ENCODE results near the gene FBXW4. TPM values are rescaled to one million over a fixed set of nuclear protein-coding genes. Genes with fewer than 3 reads are reported as not detected.
A peak's percentile ranks its signal among the peaks of the same experiment; 100 is the strongest.

Gene FBXW4
- polyA plus RNA-seq, 2 of the 4 experiments (the other 2 are of a cell fraction): 24.0 to 41.1 TPM

- FAIRE-seq: no peak
- Histone ChIP-seq H3K4me3 (no peak overlapping the region), H3K4me1 (peaks cover 10% of the 10 kb centered on the region; the same call in 2 of the 3 replicates), H3K9me3 (peaks cover 9% of the 10 kb centered on the region; the same call in 2 of the 3 replicates), H3K27ac (no peak overlapping the region), H3K4me2 (no peak overlapping the region)
- POLR2A ChIA-PET: no interaction called here
- no peak for DNase-seq (ENCODE audit: low read depth in 1 of 2, low spot score in 1 of 2)
- CTCF ChIA-PET: interaction anchor here (0.8 to 6.6 kb wide), 5 partner anchors 11 to 407 kb away, joined by 3 to 136 read pairs (median 7); no protein-coding TSS in a partner anchor
- ATAC-seq: no peak
- TF ChIP-seq SREBF2 (IDR thresholded peaks at IDR 0.05) (no peak), JUNB (IDR thresholded peaks at IDR 0.05) (no peak), EHF (CRISPR knock-in tag; IDR thresholded peaks at IDR 0.05) (no peak), CTCF (IDR thresholded peaks at IDR 0.05) (no peak), HOXB5 (CRISPR knock-in tag; IDR thresholded peaks at IDR 0.05) (no peak), FOXS1 (CRISPR knock-in tag; IDR thresholded peaks at IDR 0.05) (no peak), PHF8 (IDR thresholded peaks at IDR 0.05; ENCODE audit: borderline replicate concordance, low read depth) (no peak), ZFP36 (IDR thresholded peaks at IDR 0.05; ENCODE audit: borderline replicate concordance, partially characterized antibody) (no peak), CBX8 (IDR thresholded peaks at IDR 0.05) (no peak), HDAC2 (IDR thresholded peaks at IDR 0.05) (no peak), ESRRA (IDR thresholded peaks at IDR 0.05; ENCODE audit: borderline replicate concordance, low read length) (no peak), CHD4 (IDR thresholded peaks at IDR 0.05; ENCODE audit: borderline replicate concordance) (no peak), RCOR1 (IDR thresholded peaks at IDR 0.05; ENCODE audit: low read depth, low read length) (no peak), MAZ (IDR thresholded peaks at IDR 0.05; ENCODE audit: borderline replicate concordance, low read depth, low read length) (no peak), PBX3 (IDR thresholded peaks at IDR 0.05) (no peak), HOXA7 (CRISPR knock-in tag; IDR thresholded peaks at IDR 0.05) (no peak), ZSCAN20 (CRISPR knock-in tag; IDR thresholded peaks at IDR 0.05) (no peak), HOXB13 (CRISPR knock-in tag; IDR thresholded peaks at IDR 0.05; ENCODE audit: low read depth) (no peak)
- 89% methylated on average over 17 of the region's 17 CpGs for WGBS (ENCODE audit: missing lambda C conversion rate)
Measured at GRCh38 chr10:101568054-101568745, 126.8 kb downstream of the FBXW4 start.

- 67% methylated on average over 7 of the region's 7 CpGs for WGBS (ENCODE audit: missing lambda C conversion rate)
- no peak for FAIRE-seq
- CTCF ChIA-PET: interaction anchor here (1.3 to 6.6 kb wide), 3 partner anchors 275 to 406 kb away, joined by 4 to 136 read pairs (median 7); no protein-coding TSS in a partner anchor
Measured at GRCh38 chr10:101567165-101568006, 127.6 kb downstream of the FBXW4 start.

More at GRCh38 chr10:101567165-101568006, 127.6 kb downstream of the FBXW4 start:
- Histone ChIP-seq H3K9me3 (peaks cover 1% of the 10 kb centered on the region; the same call in 1 of the 3 replicates), H3K4me3 (no peak overlapping the region), H3K27ac (no peak overlapping the region), H3K4me1 (peaks cover 10% of the 10 kb centered on the region; the same call in 2 of the 3 replicates), H3K4me2 (no peak overlapping the region)
- DNase-seq (ENCODE audit: low read depth in 1 of 2, low spot score in 1 of 2): no peak
- POLR2A ChIA-PET: no interaction called here
- TF ChIP-seq CHD2 (IDR thresholded peaks at IDR 0.05; ENCODE audit: low read length, partially characterized antibody) (no peak), ZFP36 (IDR thresholded peaks at IDR 0.05; ENCODE audit: borderline replicate concordance, partially characterized antibody) (peak; percentile 91), SREBF2 (IDR thresholded peaks at IDR 0.05) (no peak)
- no peak for ATAC-seq
